Hepatocyte (in vitro differentiated cells): ENCODE measurements around the gene CFAP77. TPM values are rescaled to one million over a fixed set of nuclear protein-coding genes. Genes with fewer than 3 reads are reported as not detected.

Experiments
- DNase-seq: peaks from one replicate; pipeline ENCODE4 v3.0.0-alpha.2; 2016; ENCODE audit warnings: low spot score
- H2AFZ ChIP-seq: fragments of 200-600 bp; sonication (generic); 2 replicates; pipeline ENCODE4 v1.6.0; 2016; ENCODE audit warnings: antibody characterized with exemption, mild to moderate bottlenecking
- H3K27ac ChIP-seq: fragments of 200-600 bp; sonication (generic); 2 replicates; pipeline ENCODE4 v1.5.1; 2016; ENCODE audit warnings: mild to moderate bottlenecking
- H3K27me3 ChIP-seq: fragments of 200-600 bp; sonication (generic); 2 replicates; pipeline ENCODE4 v1.6.1; 2016
- H3K36me3 ChIP-seq: fragments of 200-600 bp; sonication (generic); replicated peaks from 2 replicates; pipeline ENCODE4 v1.5.1; 2016; ENCODE audit warnings: low read depth; ENCODE audit not compliant: insufficient read depth
- H3K4me1 ChIP-seq: fragments of 200-600 bp; sonication (generic); 2 replicates; pipeline ENCODE4 v1.5.1; 2016; ENCODE audit warnings: mild to moderate bottlenecking, moderate library complexity; ENCODE audit not compliant: insufficient read depth
- H3K4me2 ChIP-seq: fragments of 200-600 bp; sonication (generic); 2 replicates; pipeline ENCODE4 v1.6.0; 2016
- H3K4me3 ChIP-seq: fragments of 200-600 bp; sonication (generic); 2 replicates; pipeline ENCODE4 v1.5.1; 2016; ENCODE audit warnings: mild to moderate bottlenecking
- H3K79me2 ChIP-seq: fragments of 200-600 bp; sonication (generic); 2 replicates; pipeline ENCODE4 v1.6.0; 2017; ENCODE audit warnings: mild to moderate bottlenecking
- H3K9me2 ChIP-seq: fragments of 200-600 bp; sonication (generic); replicated peaks from 2 replicates; pipeline ENCODE4 v1.6.0; 2017; ENCODE audit warnings: mild to moderate bottlenecking; ENCODE audit not compliant: insufficient read depth
- H3K9me3 ChIP-seq: fragments of 200-600 bp; sonication (generic); 2 replicates; pipeline ENCODE4 v1.5.1; 2016; ENCODE audit warnings: low read depth, mild to moderate bottlenecking
- H4K20me1 ChIP-seq: fragments of 200-600 bp; sonication (generic); 2 replicates; pipeline ENCODE4 v1.6.0; 2016; ENCODE audit warnings: mild to moderate bottlenecking; ENCODE audit not compliant: insufficient read depth, poor library complexity, severe bottlenecking
- EZH2 ChIP-seq: fragments of 200-600 bp; sonication (generic); IDR thresholded peaks from 2 replicates; pipeline ENCODE4 v1.6.1; 2016; ENCODE audit warnings: antibody characterized with exemption, mild to moderate bottlenecking, borderline replicate concordance
- EZH2phosphoT487 ChIP-seq: fragments of 200-600 bp; sonication (generic); IDR thresholded peaks from one replicate; pipeline ENCODE4 v1.6.1; 2018; ENCODE audit warnings: antibody characterized with exemption, mild to moderate bottlenecking, low read depth, moderate library complexity; ENCODE audit not compliant: unreplicated experiment, severe bottlenecking
- WGBS: methylation state at CpG from one replicate; pipeline ENCODE4 v1.1.6; 2016; ENCODE audit warnings: low lambda C conversion rate; ENCODE audit errors: missing lambda C conversion rate; 5-methylcytosine and 5-hydroxymethylcytosine counted together
- polyA plus RNA-seq: library from polyadenylated mRNA; unstranded; fragments of >200 nt; fragmentation: Nextera tagmentation; extraction: Ambion mirVana; gene quantifications from 2 replicates; pipeline ENCODE4 v1.2.1, GENCODE V29; 2016
- total RNA-seq: library from RNA; depleted of rRNA; stranded (reverse); fragments of >200 nt; gene quantifications from 2 replicates; pipeline ENCODE4 v1.2.3, GENCODE V29; 2014
- TF ChIP-seq, protein P1 (sequence below): fragments of 200-600 bp; sonication (generic); IDR thresholded peaks from 2 replicates; pipeline ENCODE4 v1.5.1; 2016; ENCODE audit warnings: antibody characterized with exemption, mild to moderate bottlenecking; ENCODE audit not compliant: poor library complexity

Gene CFAP77
- total and polyA plus RNA-seq, 2 experiments from 2014 or later: 0.70 to 1.2 TPM

DNA sequence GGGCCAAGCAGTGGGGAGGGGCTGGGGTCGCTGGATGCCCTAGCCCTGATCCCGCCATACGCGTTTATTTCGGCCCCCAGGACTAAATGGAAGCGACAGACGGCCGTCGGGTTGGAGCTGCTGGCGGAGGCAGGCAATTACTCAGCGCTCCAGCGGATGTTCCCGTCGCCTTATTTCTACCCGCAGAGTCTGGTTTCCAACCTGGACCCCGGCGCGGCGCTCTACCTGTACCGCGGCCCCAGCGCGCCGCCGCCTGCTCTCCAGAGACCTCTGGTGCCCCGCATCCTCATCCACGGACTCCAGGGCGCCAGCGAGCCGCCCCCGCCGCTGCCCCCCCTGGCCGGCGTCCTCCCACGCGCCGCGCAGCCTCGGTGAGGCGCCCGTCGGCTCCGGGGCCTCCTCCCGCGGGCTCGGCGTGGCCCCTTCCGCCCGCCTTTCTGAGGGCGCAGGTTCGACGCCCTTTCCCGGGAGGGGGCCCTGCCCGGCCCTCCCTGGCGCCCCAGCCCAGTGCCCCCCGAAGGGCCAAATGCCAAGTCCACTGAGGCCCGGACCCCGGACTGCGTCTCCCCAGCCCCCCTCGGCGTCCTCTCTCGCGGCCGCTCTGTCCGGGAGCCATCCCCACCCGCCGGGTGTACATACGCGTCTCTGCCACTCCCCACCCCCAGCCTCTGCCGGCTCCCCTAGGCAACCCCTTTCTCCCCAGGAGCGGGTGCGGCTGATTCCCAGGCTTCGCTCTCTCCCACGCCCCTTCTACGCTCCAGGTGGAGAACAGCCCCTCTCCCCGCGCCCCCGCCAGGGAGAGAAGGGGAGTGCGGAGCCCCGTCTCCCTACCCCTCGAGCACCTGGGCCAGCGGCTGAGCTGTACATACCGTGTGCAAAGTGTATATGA is 179.4 kb downstream of the CFAP77 start:
- Histone ChIP-seq H3K27me3 (peaks cover 96% of the 10 kb centered on the region), H3K9me2 (no peaks in the 10 kb centered on the region), H3K27ac (no peak overlapping the region), H3K9me3 (no peaks in the 10 kb centered on the region), H3K79me2 (no peaks in the 10 kb centered on the region), H2AFZ (no peak overlapping the region), H3K4me2 (peak overlapping the region; percentile 65), H3K36me3 (no peaks in the 10 kb centered on the region), H3K4me1 (peaks cover 8% of the 10 kb centered on the region), H3K4me3 (no peak overlapping the region), H4K20me1 (peaks cover 3% of the 10 kb centered on the region)
- peak; percentile 83 for TF ChIP-seq EZH2
- TF ChIP-seq EZH2phosphoT487: no peak
- 3% methylated on average over 33 of the region's 83 CpGs for WGBS
- DNase-seq: no peak

DNA sequence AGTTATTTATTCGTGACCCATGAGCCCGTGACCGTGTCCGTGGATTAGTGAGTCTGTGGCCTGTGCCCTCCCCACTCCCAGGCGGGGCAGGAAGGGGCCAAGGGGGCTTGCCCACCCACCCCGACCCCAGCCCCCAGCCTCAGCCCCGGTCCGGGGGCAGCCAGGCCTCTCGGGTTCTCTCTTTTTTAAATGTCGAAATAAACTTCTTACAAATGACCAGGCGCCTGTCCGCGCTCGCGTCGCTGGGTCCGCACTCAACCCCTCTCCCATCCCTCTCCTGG is 180.0 kb downstream of the CFAP77 start:
- peaks cover 3% of the 10 kb centered on the region for H4K20me1 ChIP-seq

DNA sequence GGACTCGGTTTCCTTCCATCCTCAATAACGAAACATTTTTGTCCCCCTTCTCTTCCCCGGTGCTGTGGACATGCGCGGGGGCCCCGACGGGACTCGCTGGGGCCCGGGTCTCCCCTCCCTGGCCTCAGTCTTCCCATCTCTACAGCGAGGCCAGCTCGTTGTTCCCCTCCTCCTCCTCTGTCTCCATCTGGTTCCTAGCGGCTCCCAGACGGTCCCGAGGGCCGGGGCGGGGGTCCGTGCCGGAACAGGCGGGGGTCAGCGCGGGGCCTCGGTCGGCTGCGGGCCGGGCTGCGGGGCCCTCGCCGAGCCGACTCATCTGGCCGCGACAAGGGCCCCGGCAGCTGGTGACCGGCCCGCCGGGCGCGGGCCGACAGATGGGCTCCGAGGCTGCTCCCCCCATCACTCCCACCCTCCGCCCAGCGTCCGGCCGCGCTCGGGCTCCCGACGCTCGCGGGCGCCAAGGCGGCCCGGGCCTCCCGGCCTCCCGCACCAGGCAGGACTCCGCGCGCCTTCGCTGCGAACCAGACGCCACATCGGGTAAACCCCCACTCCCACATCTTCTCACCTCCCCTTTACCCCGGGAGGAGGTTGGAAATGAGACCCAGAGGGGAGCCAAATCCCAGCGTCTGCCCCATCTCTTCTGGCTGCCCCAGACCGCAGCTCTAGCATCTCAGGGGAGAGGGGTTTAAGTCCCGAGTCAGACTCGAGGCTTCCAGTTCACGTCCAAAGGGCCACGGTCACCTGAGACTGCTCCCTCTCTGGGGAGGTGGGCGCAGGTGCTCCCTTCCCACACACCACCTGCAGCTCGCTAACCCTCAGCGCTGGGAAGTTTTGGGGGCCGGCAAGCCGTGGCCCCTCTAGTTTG is 180.5 kb downstream of the CFAP77 start:
- 2% methylated on average over 54 of the region's 73 CpGs for WGBS
- DNase-seq: no peak
- TF ChIP-seq EZH2 (peak; percentile 96), EZH2phosphoT487 (peak; percentile 83)
- TF ChIP-seq, protein P1, sequence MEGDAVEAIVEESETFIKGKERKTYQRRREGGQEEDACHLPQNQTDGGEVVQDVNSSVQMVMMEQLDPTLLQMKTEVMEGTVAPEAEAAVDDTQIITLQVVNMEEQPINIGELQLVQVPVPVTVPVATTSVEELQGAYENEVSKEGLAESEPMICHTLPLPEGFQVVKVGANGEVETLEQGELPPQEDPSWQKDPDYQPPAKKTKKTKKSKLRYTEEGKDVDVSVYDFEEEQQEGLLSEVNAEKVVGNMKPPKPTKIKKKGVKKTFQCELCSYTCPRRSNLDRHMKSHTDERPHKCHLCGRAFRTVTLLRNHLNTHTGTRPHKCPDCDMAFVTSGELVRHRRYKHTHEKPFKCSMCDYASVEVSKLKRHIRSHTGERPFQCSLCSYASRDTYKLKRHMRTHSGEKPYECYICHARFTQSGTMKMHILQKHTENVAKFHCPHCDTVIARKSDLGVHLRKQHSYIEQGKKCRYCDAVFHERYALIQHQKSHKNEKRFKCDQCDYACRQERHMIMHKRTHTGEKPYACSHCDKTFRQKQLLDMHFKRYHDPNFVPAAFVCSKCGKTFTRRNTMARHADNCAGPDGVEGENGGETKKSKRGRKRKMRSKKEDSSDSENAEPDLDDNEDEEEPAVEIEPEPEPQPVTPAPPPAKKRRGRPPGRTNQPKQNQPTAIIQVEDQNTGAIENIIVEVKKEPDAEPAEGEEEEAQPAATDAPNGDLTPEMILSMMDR: no peak
- Histone ChIP-seq H3K79me2 (no peaks in the 10 kb centered on the region), H3K4me3 (no peak overlapping the region), H3K27ac (no peak overlapping the region), H3K36me3 (no peaks in the 10 kb centered on the region), H2AFZ (no peak overlapping the region), H3K9me3 (no peaks in the 10 kb centered on the region), H4K20me1 (peaks cover 3% of the 10 kb centered on the region), H3K9me2 (no peaks in the 10 kb centered on the region), H3K27me3 (peaks cover 85% of the 10 kb centered on the region), H3K4me1 (peaks cover 8% of the 10 kb centered on the region), H3K4me2 (peak overlapping the region; percentile 65)

More for the DNA sequence above, 180.0 kb downstream of the CFAP77 start:
- DNase-seq: no peak
- no peak overlapping the region for H3K27ac ChIP-seq
- no peaks in the 10 kb centered on the region for H3K9me2 ChIP-seq
- 7% methylated on average over 13 of the region's 17 CpGs for WGBS
- H3K4me3 ChIP-seq: no peak overlapping the region
- TF ChIP-seq, protein P1: no peak
- no peak for TF ChIP-seq EZH2
- no peak for TF ChIP-seq EZH2phosphoT487
- peaks cover 90% of the 10 kb centered on the region for H3K27me3 ChIP-seq
- H3K9me3 ChIP-seq: no peaks in the 10 kb centered on the region
- H3K4me1 ChIP-seq: peaks cover 8% of the 10 kb centered on the region
- no peaks in the 10 kb centered on the region for H3K36me3 ChIP-seq
- H3K4me2 ChIP-seq: peak overlapping the region; percentile 65
- no peaks in the 10 kb centered on the region for H3K79me2 ChIP-seq
- no peak overlapping the region for H2AFZ ChIP-seq

DNA sequence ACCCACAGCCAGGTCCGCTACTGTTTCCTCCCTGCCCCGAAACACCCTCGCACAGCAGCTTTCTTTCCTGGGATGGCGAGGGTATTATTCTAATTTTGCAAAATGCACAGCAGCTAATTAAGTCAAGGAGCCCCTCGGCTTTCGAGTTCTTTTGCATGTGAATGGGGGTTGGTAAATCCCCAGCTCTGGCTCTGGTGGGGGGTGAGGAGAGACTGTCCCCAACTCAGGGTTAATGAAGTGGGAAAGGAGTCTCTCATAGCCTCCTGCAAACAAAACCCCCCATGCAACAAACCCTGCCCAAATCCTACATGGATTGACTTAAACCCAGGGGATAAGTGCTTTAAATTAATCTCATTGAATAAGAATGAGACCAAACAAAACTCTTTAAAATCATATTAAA is 181.2 kb downstream of the CFAP77 start:
- H2AFZ ChIP-seq: no peak overlapping the region
- WGBS: 10% methylated on average over 6 of the region's 6 CpGs
- H3K79me2 ChIP-seq: no peaks in the 10 kb centered on the region
- TF ChIP-seq EZH2 (no peak), EZH2phosphoT487 (no peak)
- TF ChIP-seq, protein P1: no peak
- no peak for DNase-seq
- no peak overlapping the region for H3K27ac ChIP-seq
- no peaks in the 10 kb centered on the region for H3K9me2 ChIP-seq
- no peak overlapping the region for H3K4me3 ChIP-seq
- H3K36me3 ChIP-seq: no peaks in the 10 kb centered on the region
- peaks cover 8% of the 10 kb centered on the region for H3K4me1 ChIP-seq
- H3K9me3 ChIP-seq: no peaks in the 10 kb centered on the region
- H4K20me1 ChIP-seq: peaks cover 2% of the 10 kb centered on the region
- peaks cover 78% of the 10 kb centered on the region for H3K27me3 ChIP-seq
- H3K4me2 ChIP-seq: no peak overlapping the region
